ENCODE data around the gene KPNA1.
A peak's percentile ranks its signal among the peaks of the same experiment; 100 is the strongest.
"Not testable (repeated sequence)": the region's sequence is repeated elsewhere in the genome, so short reads cannot be mapped to it uniquely, and the experiment has no call there.

Gene KPNA1

GRCh38 chr3:122475316-122475715 is 39.4 kb downstream of the KPNA1 start:
- DNase-seq (ENCODE audit: low spot score), result no peak

- DNase-seq (ENCODE audit: low spot score), result no peak
Measured at GRCh38 chr3:122469659-122470058, 45.1 kb downstream of the KPNA1 start.

- DNase-seq (ENCODE audit: low spot score), result no peak
Measured at GRCh38 chr3:122468896-122469533, 45.7 kb downstream of the KPNA1 start.

- no peak for DNase-seq (ENCODE audit: low spot score)
Measured at GRCh38 chr3:122466701-122467240, 48.0 kb downstream of the KPNA1 start.

- DNase-seq (ENCODE audit: low spot score), result no peak
Measured at GRCh38 chr3:122464659-122465058, 50.1 kb downstream of the KPNA1 start.

- DNase-seq (ENCODE audit: low spot score), result no peak
Measured at GRCh38 chr3:122462406-122462805, 52.3 kb downstream of the KPNA1 start.

GRCh38 chr3:122461806-122462205 is 52.9 kb downstream of the KPNA1 start:
- DNase-seq (ENCODE audit: low spot score), result no peak

- DNase-seq (ENCODE audit: low spot score), result peak; percentile 14
Measured at GRCh38 chr3:122458992-122459391, 55.7 kb downstream of the KPNA1 start.

- DNase-seq (ENCODE audit: low spot score), result no peak
Measured at GRCh38 chr3:122457706-122458105, 57.0 kb downstream of the KPNA1 start.

- no peak for DNase-seq (ENCODE audit: low spot score)
Measured at GRCh38 chr3:122456074-122456473, 58.7 kb downstream of the KPNA1 start.

- DNase-seq (ENCODE audit: low spot score), result no peak
Measured at GRCh38 chr3:122451371-122451770, 63.4 kb downstream of the KPNA1 start.

- DNase-seq (ENCODE audit: low spot score), result not testable (repeated sequence)
Measured at GRCh38 chr3:122448218-122448617, 66.5 kb downstream of the KPNA1 start.

- DNase-seq (ENCODE audit: low spot score), result not testable (repeated sequence)
Measured at GRCh38 chr3:122444491-122444887, 70.2 kb downstream of the KPNA1 start.

- DNase-seq (ENCODE audit: low spot score), result not testable (repeated sequence)
Measured at GRCh38 chr3:122443762-122444490, 70.8 kb downstream of the KPNA1 start.

GRCh38 chr3:122443090-122443489 is 71.6 kb downstream of the KPNA1 start:
- no peak for DNase-seq (ENCODE audit: low spot score)

GRCh38 chr3:122435950-122436349 is 78.8 kb downstream of the KPNA1 start:
- no peak for DNase-seq (ENCODE audit: low spot score)

- no peak for DNase-seq (ENCODE audit: low spot score)
Measured at GRCh38 chr3:122430371-122430770, 84.4 kb downstream of the KPNA1 start.

GRCh38 chr3:122427857-122428471 is 86.8 kb downstream of the KPNA1 start:
- DNase-seq (ENCODE audit: low spot score), result no peak

GRCh38 chr3:122421836-122422235 is 92.9 kb downstream of the KPNA1 start:
- no peak for DNase-seq (ENCODE audit: low spot score)

- DNase-seq (ENCODE audit: low spot score), result no peak
Measured at GRCh38 chr3:122421101-122421500, 93.6 kb downstream of the KPNA1 start.

GRCh38 chr3:122416966-122417365 is 97.8 kb downstream of the KPNA1 start:
- no peak for DNase-seq (ENCODE audit: low spot score)

- peak; percentile 96 for DNase-seq (ENCODE audit: low spot score)
Measured at GRCh38 chr3:122415762-122416654, 98.7 kb downstream of the KPNA1 start, which contains the start of gene WDR5B. WDR5B (minus strand) TSS chr3:122416062; CDS start chr3:122415528, 534 bp downstream.

Data from globus pallidus (tissue), 1 donor.